GM23338 (cell line): ENCODE data around the gene FBXO46.

Experiments
- CREB1 ChIP-seq: fragments of 250-450 bp; sonication (Bioruptor Pico); IDR thresholded peaks from 2 replicates; pipeline ENCODE4 v1.5.0; 2020; ENCODE audit warnings: low read depth, mild to moderate bottlenecking, moderate library complexity
- CTCF ChIP-seq, 2 experiments: fragments of 200-600 bp in 1 of 2; sonication (generic) in 1 of 2; conservative IDR thresholded peaks; 2 replicates each; pipeline versions ENCODE4 v1.5.1 to v1.6.1; 2016 to 2017; ENCODE audit warnings: antibody characterized with exemption in 2 of 2, low read depth in 2 of 2, mild to moderate bottlenecking in 2 of 2, moderate library complexity in 1 of 2
- ETS1 ChIP-seq: IDR thresholded peaks from 2 replicates; pipeline ENCODE4 v1.6.1; 2016; ENCODE audit warnings: antibody characterized with exemption
- EZH2 ChIP-seq: fragments of 200-600 bp; sonication (generic); IDR thresholded peaks from one replicate; pipeline ENCODE4 v1.8.0; 2017; ENCODE audit warnings: antibody characterized with exemption, mild to moderate bottlenecking, low read depth; ENCODE audit not compliant: unreplicated experiment
- EZH2phosphoT487 ChIP-seq: fragments of 200-600 bp; sonication (generic); IDR thresholded peaks from one replicate; pipeline ENCODE4 v1.8.1; 2018; ENCODE audit warnings: antibody characterized with exemption; ENCODE audit not compliant: unreplicated experiment
- JUNB ChIP-seq: IDR thresholded peaks from one replicate; pipeline ENCODE4 v1.6.1; 2016; ENCODE audit warnings: antibody characterized with exemption; ENCODE audit not compliant: unreplicated experiment
- NANOG ChIP-seq: IDR thresholded peaks from 2 replicates; pipeline ENCODE4 v1.6.1; 2016; ENCODE audit warnings: antibody characterized with exemption, borderline replicate concordance
- POLR2AphosphoS5 ChIP-seq: IDR thresholded peaks from 2 replicates; pipeline ENCODE4 v1.6.1; 2016; ENCODE audit warnings: antibody characterized with exemption, low read depth
- STAT1 ChIP-seq: IDR thresholded peaks from one replicate; pipeline ENCODE4 v1.6.1; 2016; ENCODE audit warnings: antibody characterized with exemption; ENCODE audit not compliant: unreplicated experiment
- ZNF114 ChIP-seq: fragments of 250-450 bp; sonication (Bioruptor Pico); IDR thresholded peaks from 2 replicates; pipeline ENCODE4 v1.5.0; 2020; ENCODE audit warnings: mild to moderate bottlenecking, moderate library complexity
- ZNF331 ChIP-seq: fragments of 250-450 bp; sonication (Bioruptor Pico); IDR thresholded peaks from 2 replicates; pipeline ENCODE4 v1.5.0; 2020; ENCODE audit warnings: low read depth, mild to moderate bottlenecking, moderate library complexity
- TF ChIP-seq, protein P1 (sequence below): fragments of 250-450 bp; sonication (Bioruptor Pico); IDR thresholded peaks from 2 replicates; pipeline ENCODE4 v1.5.0; 2020; ENCODE audit warnings: mild to moderate bottlenecking, moderate library complexity
- TF ChIP-seq, protein P2 (sequence below): IDR thresholded peaks from one replicate; pipeline ENCODE4 v1.6.1; 2018; ENCODE audit warnings: antibody characterized with exemption; ENCODE audit not compliant: unreplicated experiment

GRCh38 chr19:45682908-45683307 is 47.8 kb downstream of the FBXO46 start:
- TF ChIP-seq CTCF (conservative IDR thresholded peaks at IDR 0.05; ENCODE audit: low read depth in 2 of 2) = no peak
- TF ChIP-seq, protein P1, sequence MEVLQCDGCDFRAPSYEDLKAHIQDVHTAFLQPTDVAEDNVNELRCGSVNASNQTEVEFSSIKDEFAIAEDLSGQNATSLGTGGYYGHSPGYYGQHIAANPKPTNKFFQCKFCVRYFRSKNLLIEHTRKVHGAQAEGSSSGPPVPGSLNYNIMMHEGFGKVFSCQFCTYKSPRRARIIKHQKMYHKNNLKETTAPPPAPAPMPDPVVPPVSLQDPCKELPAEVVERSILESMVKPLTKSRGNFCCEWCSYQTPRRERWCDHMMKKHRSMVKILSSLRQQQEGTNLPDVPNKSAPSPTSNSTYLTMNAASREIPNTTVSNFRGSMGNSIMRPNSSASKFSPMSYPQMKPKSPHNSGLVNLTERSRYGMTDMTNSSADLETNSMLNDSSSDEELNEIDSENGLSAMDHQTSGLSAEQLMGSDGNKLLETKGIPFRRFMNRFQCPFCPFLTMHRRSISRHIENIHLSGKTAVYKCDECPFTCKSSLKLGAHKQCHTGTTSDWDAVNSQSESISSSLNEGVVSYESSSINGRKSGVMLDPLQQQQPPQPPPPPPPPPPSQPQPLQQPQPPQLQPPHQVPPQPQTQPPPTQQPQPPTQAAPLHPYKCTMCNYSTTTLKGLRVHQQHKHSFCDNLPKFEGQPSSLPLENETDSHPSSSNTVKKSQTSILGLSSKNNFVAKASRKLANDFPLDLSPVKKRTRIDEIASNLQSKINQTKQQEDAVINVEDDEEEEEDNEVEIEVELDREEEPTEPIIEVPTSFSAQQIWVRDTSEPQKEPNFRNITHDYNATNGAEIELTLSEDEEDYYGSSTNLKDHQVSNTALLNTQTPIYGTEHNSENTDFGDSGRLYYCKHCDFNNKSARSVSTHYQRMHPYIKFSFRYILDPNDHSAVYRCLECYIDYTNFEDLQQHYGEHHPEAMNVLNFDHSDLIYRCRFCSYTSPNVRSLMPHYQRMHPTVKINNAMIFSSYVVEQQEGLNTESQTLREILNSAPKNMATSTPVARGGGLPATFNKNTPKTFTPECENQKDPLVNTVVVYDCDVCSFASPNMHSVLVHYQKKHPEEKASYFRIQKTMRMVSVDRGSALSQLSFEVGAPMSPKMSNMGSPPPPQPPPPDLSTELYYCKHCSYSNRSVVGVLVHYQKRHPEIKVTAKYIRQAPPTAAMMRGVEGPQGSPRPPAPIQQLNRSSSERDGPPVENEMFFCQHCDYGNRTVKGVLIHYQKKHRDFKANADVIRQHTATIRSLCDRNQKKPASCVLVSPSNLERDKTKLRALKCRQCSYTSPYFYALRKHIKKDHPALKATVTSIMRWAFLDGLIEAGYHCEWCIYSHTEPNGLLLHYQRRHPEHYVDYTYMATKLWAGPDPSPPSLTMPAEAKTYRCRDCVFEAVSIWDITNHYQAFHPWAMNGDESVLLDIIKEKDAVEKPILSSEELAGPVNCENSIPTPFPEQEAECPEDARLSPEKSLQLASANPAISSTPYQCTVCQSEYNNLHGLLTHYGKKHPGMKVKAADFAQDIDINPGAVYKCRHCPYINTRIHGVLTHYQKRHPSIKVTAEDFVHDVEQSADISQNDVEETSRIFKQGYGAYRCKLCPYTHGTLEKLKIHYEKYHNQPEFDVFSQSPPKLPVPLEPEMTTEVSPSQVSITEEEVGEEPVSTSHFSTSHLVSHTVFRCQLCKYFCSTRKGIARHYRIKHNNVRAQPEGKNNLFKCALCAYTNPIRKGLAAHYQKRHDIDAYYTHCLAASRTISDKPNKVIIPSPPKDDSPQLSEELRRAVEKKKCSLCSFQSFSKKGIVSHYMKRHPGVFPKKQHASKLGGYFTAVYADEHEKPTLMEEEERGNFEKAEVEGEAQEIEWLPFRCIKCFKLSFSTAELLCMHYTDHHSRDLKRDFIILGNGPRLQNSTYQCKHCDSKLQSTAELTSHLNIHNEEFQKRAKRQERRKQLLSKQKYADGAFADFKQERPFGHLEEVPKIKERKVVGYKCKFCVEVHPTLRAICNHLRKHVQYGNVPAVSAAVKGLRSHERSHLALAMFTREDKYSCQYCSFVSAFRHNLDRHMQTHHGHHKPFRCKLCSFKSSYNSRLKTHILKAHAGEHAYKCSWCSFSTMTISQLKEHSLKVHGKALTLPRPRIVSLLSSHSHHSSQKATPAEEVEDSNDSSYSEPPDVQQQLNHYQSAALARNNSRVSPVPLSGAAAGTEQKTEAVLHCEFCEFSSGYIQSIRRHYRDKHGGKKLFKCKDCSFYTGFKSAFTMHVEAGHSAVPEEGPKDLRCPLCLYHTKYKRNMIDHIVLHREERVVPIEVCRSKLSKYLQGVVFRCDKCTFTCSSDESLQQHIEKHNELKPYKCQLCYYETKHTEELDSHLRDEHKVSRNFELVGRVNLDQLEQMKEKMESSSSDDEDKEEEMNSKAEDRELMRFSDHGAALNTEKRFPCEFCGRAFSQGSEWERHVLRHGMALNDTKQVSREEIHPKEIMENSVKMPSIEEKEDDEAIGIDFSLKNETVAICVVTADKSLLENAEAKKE (CRISPR knock-in tag) = no peak
- TF ChIP-seq EZH2 = no peak
- no peak for TF ChIP-seq CREB1 (CRISPR knock-in tag)
- TF ChIP-seq, protein P2, sequence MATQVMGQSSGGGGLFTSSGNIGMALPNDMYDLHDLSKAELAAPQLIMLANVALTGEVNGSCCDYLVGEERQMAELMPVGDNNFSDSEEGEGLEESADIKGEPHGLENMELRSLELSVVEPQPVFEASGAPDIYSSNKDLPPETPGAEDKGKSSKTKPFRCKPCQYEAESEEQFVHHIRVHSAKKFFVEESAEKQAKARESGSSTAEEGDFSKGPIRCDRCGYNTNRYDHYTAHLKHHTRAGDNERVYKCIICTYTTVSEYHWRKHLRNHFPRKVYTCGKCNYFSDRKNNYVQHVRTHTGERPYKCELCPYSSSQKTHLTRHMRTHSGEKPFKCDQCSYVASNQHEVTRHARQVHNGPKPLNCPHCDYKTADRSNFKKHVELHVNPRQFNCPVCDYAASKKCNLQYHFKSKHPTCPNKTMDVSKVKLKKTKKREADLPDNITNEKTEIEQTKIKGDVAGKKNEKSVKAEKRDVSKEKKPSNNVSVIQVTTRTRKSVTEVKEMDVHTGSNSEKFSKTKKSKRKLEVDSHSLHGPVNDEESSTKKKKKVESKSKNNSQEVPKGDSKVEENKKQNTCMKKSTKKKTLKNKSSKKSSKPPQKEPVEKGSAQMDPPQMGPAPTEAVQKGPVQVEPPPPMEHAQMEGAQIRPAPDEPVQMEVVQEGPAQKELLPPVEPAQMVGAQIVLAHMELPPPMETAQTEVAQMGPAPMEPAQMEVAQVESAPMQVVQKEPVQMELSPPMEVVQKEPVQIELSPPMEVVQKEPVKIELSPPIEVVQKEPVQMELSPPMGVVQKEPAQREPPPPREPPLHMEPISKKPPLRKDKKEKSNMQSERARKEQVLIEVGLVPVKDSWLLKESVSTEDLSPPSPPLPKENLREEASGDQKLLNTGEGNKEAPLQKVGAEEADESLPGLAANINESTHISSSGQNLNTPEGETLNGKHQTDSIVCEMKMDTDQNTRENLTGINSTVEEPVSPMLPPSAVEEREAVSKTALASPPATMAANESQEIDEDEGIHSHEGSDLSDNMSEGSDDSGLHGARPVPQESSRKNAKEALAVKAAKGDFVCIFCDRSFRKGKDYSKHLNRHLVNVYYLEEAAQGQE = no peak
- TF ChIP-seq EZH2phosphoT487 = no peak
- no peak for TF ChIP-seq POLR2AphosphoS5
- no peak for TF ChIP-seq NANOG
- TF ChIP-seq JUNB = no peak
- no peak for TF ChIP-seq ETS1
- TF ChIP-seq STAT1 = no peak
- TF ChIP-seq ZNF331 = no peak
- TF ChIP-seq ZNF114 (CRISPR knock-in tag) = no peak
